HCT116 (cell line): ENCODE data around the gene TMEM132D. TPM values are rescaled to one million over a fixed set of nuclear protein-coding genes. Genes with fewer than 3 reads are reported as not detected.

Source experiments
- ATAC-seq: fragments of 200-7000 bp; cut with Tn5 transposase; 2 replicates; pipeline ENCODE4 v1.9.1; 2020; ENCODE audit warnings: mild to moderate bottlenecking, moderate library complexity
- BruUV-seq: library from RNA; stranded (reverse); fragments of 400-500 nt; replicated peaks from 2 replicates; lab custom pipeline; 2021; lab: Mats Ljungman, UMichigan
- CTCF ChIA-PET: fragments of 300-600 bp; sonication (Branson Sonifier 250); formaldehyde crosslinking; loops from one replicate; lab custom pipeline; 2021; ENCODE audit warnings: antibody characterized with exemption; lab: Charles Lee
- POLR2A ChIA-PET: fragments of 300-600, 350-600 bp; sonication (Branson Sonifier 250); formaldehyde crosslinking; loops from one replicate; lab custom pipeline; 2021; ENCODE audit warnings: antibody characterized with exemption; lab: Charles Lee
- RAD21 ChIA-PET, 2 experiments: fragments of 300-600 bp; sonication (Branson Sonifier 250); formaldehyde crosslinking; loops; one replicate each; lab custom pipeline; 2023; ENCODE audit warnings: low total read pairs in 2 of 2; ENCODE audit not compliant: uncharacterized antibody in 2 of 2, unreplicated experiment in 2 of 2, low non-redundant PET in 1 of 2; lab: Charles Lee
- DNase-seq: peaks from one replicate; pipeline ENCODE4 v3.0.0-alpha.2; 2010; ENCODE audit warnings: low read depth, low spot score
- H2AFZ ChIP-seq: fragments of 200-600 bp; shearing (Covaris generic), sonication (generic); 2 replicates; pipeline ENCODE4 v1.6.1; 2017; ENCODE audit warnings: low read depth, mixed run types, mixed read lengths, antibody characterized with exemption, low read length; ENCODE audit not compliant: poor library complexity, severe bottlenecking
- H3K27ac ChIP-seq: 2 replicates; pipeline ENCODE4 v1.5.1; 2012; ENCODE audit warnings: low read depth, low read length
- H3K27me3 ChIP-seq: fragments of 200-600 bp; sonication (generic); 2 replicates; pipeline ENCODE4 v1.6.1; 2016; ENCODE audit warnings: mixed run types, low read length, mixed read lengths; ENCODE audit not compliant: insufficient read depth
- H3K36me3 ChIP-seq, 2 experiments: fragments of 200-500 bp in 1 of 2; fragments of 200-600 bp in 1 of 2; sonication (Bioruptor generic) in 1 of 2; sonication (generic) in 1 of 2; 2 replicates each; pipeline versions ENCODE4 v1.5.1 to v1.6.1; 2014 to 2016; ENCODE audit warnings: low read length in 2 of 2, inconsistent platforms in 1 of 2, mixed read lengths in 1 of 2, mixed run types in 1 of 2; ENCODE audit not compliant: insufficient read depth in 2 of 2, control insufficient read depth in 1 of 2
- H3K4me1 ChIP-seq, 2 experiments: fragments of 200-600 bp in 1 of 2; sonication (generic) in 1 of 2; 2 replicates each; pipeline versions ENCODE4 v1.5.1 to v1.6.1; 2012 to 2017; ENCODE audit warnings: low read length in 2 of 2, inconsistent platforms in 1 of 2, mild to moderate bottlenecking in 1 of 2, mixed read lengths in 1 of 2, mixed run types in 1 of 2, moderate library complexity in 1 of 2; ENCODE audit not compliant: insufficient read depth in 2 of 2, control insufficient read depth in 1 of 2
- H3K4me2 ChIP-seq: fragments of 200-600 bp; sonication (generic); 2 replicates; pipeline ENCODE4 v1.6.1; 2017; ENCODE audit warnings: mixed run types, low read length, mixed read lengths
- H3K4me3 ChIP-seq, 2 experiments: fragments of 200-600 bp in 1 of 2; sonication (generic) in 1 of 2; replicated peaks in 1 of 2; 2 replicates each; pipeline ENCODE4 v1.5.1; 2011 to 2016; ENCODE audit warnings: low read length in 2 of 2, control low read depth in 1 of 2, low read depth in 1 of 2, mild to moderate bottlenecking in 1 of 2, mixed read lengths in 1 of 2, mixed run types in 1 of 2
- H3K79me2 ChIP-seq: fragments of 200-600 bp; sonication (generic); 2 replicates; pipeline ENCODE4 v1.6.1; 2017; ENCODE audit warnings: mild to moderate bottlenecking, mixed run types, low read length, moderate library complexity, mixed read lengths; ENCODE audit not compliant: insufficient read depth
- H3K9ac ChIP-seq: fragments of 200-600 bp; sonication (generic); 2 replicates; pipeline ENCODE4 v1.6.1; 2016; ENCODE audit warnings: low read length, mixed read lengths
- H3K9me2 ChIP-seq: fragments of 200-600 bp; sonication (generic), shearing (Covaris generic); 2 replicates; pipeline ENCODE4 v1.6.1; 2017; ENCODE audit warnings: mixed run types, mild to moderate bottlenecking, moderate library complexity; ENCODE audit not compliant: insufficient read depth
- H3K9me3 ChIP-seq, 2 experiments: fragments of 200-500 bp in 1 of 2; fragments of 200-600 bp in 1 of 2; sonication (Bioruptor generic) in 1 of 2; sonication (generic) in 1 of 2; 2 replicates each; pipeline ENCODE4 v1.6.1; 2014 to 2017; ENCODE audit warnings: low read length in 2 of 2, mixed read lengths in 2 of 2, inconsistent platforms in 1 of 2, low read depth in 1 of 2, mild to moderate bottlenecking in 1 of 2, mixed run types in 1 of 2, moderate library complexity in 1 of 2; ENCODE audit not compliant: control insufficient read depth in 1 of 2, insufficient read depth in 1 of 2
- H4K20me1 ChIP-seq: fragments of 200-600 bp; sonication (generic), shearing (Covaris generic); 2 replicates; pipeline ENCODE4 v1.6.1; 2017; ENCODE audit warnings: mixed run types, mild to moderate bottlenecking, moderate library complexity; ENCODE audit not compliant: insufficient read depth
- CBX3 ChIP-seq: IDR thresholded peaks from 2 replicates; pipeline ENCODE4 v1.6.1; 2012; ENCODE audit warnings: low read depth
- CEBPB ChIP-seq: IDR thresholded peaks from 2 replicates; pipeline ENCODE4 v1.6.1; 2012; ENCODE audit warnings: low read depth
- CTCF ChIP-seq, 3 experiments: fragments of 200-600 bp in 1 of 3; sonication (generic) in 1 of 3; IDR thresholded peaks in 2 of 3; conservative IDR thresholded peaks in 1 of 3; 2 replicates each; pipeline ENCODE4 v1.5.1; 2012 to 2017; ENCODE audit warnings: low read depth in 2 of 3, low read length in 2 of 3, antibody characterized with exemption in 1 of 3, borderline replicate concordance in 1 of 3, control low read depth in 1 of 3, mild to moderate bottlenecking in 1 of 3, mixed read lengths in 1 of 3, mixed run types in 1 of 3, moderate library complexity in 1 of 3; ENCODE audit not compliant: insufficient read depth in 1 of 3
- EGR1 ChIP-seq: IDR thresholded peaks from 2 replicates; pipeline ENCODE4 v1.6.1; 2012; ENCODE audit warnings: low read depth
- ELF1 ChIP-seq: IDR thresholded peaks from 2 replicates; pipeline ENCODE4 v1.6.1; 2012; ENCODE audit warnings: low read depth, borderline replicate concordance
- EZH2phosphoT487 ChIP-seq: fragments of 200-600 bp; IDR thresholded peaks from 2 replicates; pipeline ENCODE4 v1.6.1; 2018; ENCODE audit warnings: antibody characterized with exemption, borderline replicate concordance
- FOSL1 ChIP-seq: IDR thresholded peaks from 2 replicates; pipeline ENCODE4 v1.6.1; 2012; ENCODE audit warnings: low read depth
- POLR2AphosphoS5 ChIP-seq: IDR thresholded peaks from 2 replicates; pipeline ENCODE4 v1.6.1; 2011; ENCODE audit warnings: mild to moderate bottlenecking, low read depth, low read length, moderate library complexity
- RAD21 ChIP-seq: IDR thresholded peaks from 2 replicates; pipeline ENCODE4 v1.6.1; 2012; ENCODE audit warnings: low read depth, mild to moderate bottlenecking
- SIN3A ChIP-seq: IDR thresholded peaks from 2 replicates; pipeline ENCODE4 v1.6.1; 2012; ENCODE audit warnings: low read depth
- SP1 ChIP-seq: IDR thresholded peaks from 2 replicates; pipeline ENCODE4 v1.6.1; 2012; ENCODE audit warnings: low read depth
- SRF ChIP-seq: IDR thresholded peaks from 2 replicates; pipeline ENCODE4 v1.6.1; 2012; ENCODE audit warnings: low read depth
- TCF7L2 ChIP-seq: IDR thresholded peaks from 2 replicates; pipeline ENCODE4 v1.7.0; 2011; ENCODE audit warnings: borderline replicate concordance, inconsistent platforms; ENCODE audit not compliant: insufficient read depth, insufficient read length; ENCODE audit errors: extremely low read depth
- ZFX ChIP-seq: fragments of 450-650 bp; IDR thresholded peaks from 2 replicates; pipeline ENCODE4 v1.6.1; 2017
- ZNF274 ChIP-seq: fragments of 200-500 bp; sonication (Bioruptor generic); IDR thresholded peaks from 2 replicates; pipeline ENCODE4 v1.6.1; 2014; ENCODE audit warnings: mild to moderate bottlenecking, low read depth, low read length, inconsistent platforms
- intact Hi-C: fragments of 100-400 bp; cut with micrococcal nuclease; formaldehyde crosslinking; loops from 2 replicates; pipeline ENCODE4 v1.10.0; 2022
- total RNA-seq: library from RNA; stranded (reverse); gene quantifications from one replicate; pipeline ENCODE4 v1.2.1, GENCODE V29; 2021; ENCODE audit not compliant: unreplicated experiment
- TF ChIP-seq, protein P1 (sequence below): IDR thresholded peaks from 2 replicates; pipeline ENCODE4 v1.6.1; 2012
- TF ChIP-seq, protein P2 (sequence below): IDR thresholded peaks from 2 replicates; pipeline ENCODE4 v1.6.1; 2012

TMEM132D gene
- total RNA-seq, 1 experiment from 2014 or later: not detected

GRCh38 chr12:129523621-129524020 lies 380.2 kb downstream of the TMEM132D start:
- Histone ChIP-seq H3K4me2 (no peak overlapping the region), H3K27ac (no peak overlapping the region), H3K9ac (no peak overlapping the region), H3K79me2 (no peaks in the 10 kb centered on the region), H3K4me3 (no peak overlapping the region), H3K9me3 (peaks cover 9 to 11% of the 10 kb centered on the region in 2 experiments; a peak in 2 of 4 replicates), H3K9me2 (no peaks in the 10 kb centered on the region), H3K27me3 (no peaks in the 10 kb centered on the region), H4K20me1 (no peaks in the 10 kb centered on the region), H3K36me3 (no peaks in the 10 kb centered on the region), H3K4me1 (no peaks in the 10 kb centered on the region), H2AFZ (no peak overlapping the region)
- TF ChIP-seq, protein P1, sequence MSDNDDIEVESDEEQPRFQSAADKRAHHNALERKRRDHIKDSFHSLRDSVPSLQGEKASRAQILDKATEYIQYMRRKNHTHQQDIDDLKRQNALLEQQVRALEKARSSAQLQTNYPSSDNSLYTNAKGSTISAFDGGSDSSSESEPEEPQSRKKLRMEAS: no peak
- TF ChIP-seq FOSL1: no peak
- no peak for TF ChIP-seq ELF1
- TF ChIP-seq CTCF (IDR thresholded peaks at IDR 0.05 in 2 of 3, conservative IDR thresholded peaks at IDR 0.05 in 1 of 3; ENCODE audit: borderline replicate concordance in 1 of 3, insufficient read depth in 1 of 3, low read depth in 2 of 3, low read length in 2 of 3): no peak
- no peak for TF ChIP-seq EZH2phosphoT487
- no peak for TF ChIP-seq ZFX
- no peak for TF ChIP-seq CEBPB
- TF ChIP-seq, protein P2, sequence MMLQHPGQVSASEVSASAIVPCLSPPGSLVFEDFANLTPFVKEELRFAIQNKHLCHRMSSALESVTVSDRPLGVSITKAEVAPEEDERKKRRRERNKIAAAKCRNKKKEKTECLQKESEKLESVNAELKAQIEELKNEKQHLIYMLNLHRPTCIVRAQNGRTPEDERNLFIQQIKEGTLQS: no peak
- TF ChIP-seq SIN3A: no peak
- no peak for TF ChIP-seq EGR1
- no peak for TF ChIP-seq ZNF274
- no peak for TF ChIP-seq POLR2AphosphoS5
- no peak for TF ChIP-seq SP1
- no peak for TF ChIP-seq TCF7L2
- no peak for TF ChIP-seq RAD21
- no peak for TF ChIP-seq SRF
- TF ChIP-seq CBX3: no peak
- ATAC-seq (no peak), DNase-seq (no peak)
- ChIA-PET CTCF (no interaction called here), POLR2A (no interaction called here), RAD21 (no interaction called here)
- intact Hi-C loops: no loop called here
- no TSS peak for BruUV-seq
